Liver (tissue), 9 donors: ENCODE data around the gene SCARB1. TPM values are rescaled to one million over a fixed set of nuclear protein-coding genes. Genes with fewer than 3 reads are reported as not detected.

Experiments used
- DNase-seq: peaks from one replicate; pipeline ENCODE4 v3.0.0-alpha.2; 2017; ENCODE audit warnings: low spot score
- H3K27ac ChIP-seq, 2 donors: one replicate each; pipeline ENCODE4 v1.7.0; 2013; ENCODE audit warnings: inconsistent platforms in 2 of 2, low read length in 2 of 2, control low read depth in 1 of 2, low read depth in 1 of 2, mild to moderate bottlenecking in 1 of 2
- H3K27me3 ChIP-seq, 4 donors: one replicate each; pipeline versions ENCODE4 v1.6.1 to v1.7.0; 2013; ENCODE audit warnings: low read length in 3 of 4, inconsistent platforms in 1 of 4, mild to moderate bottlenecking in 1 of 4, moderate library complexity in 1 of 4; ENCODE audit not compliant: control insufficient read depth in 4 of 4, insufficient read depth in 4 of 4
- H3K36me3 ChIP-seq, 4 donors: one replicate each; pipeline versions ENCODE4 v1.6.1 to v1.7.0; 2013; ENCODE audit warnings: low read length in 3 of 4, mild to moderate bottlenecking in 3 of 4, low read depth in 1 of 4, moderate library complexity in 1 of 4; ENCODE audit not compliant: control insufficient read depth in 4 of 4, insufficient read depth in 3 of 4
- H3K4me1 ChIP-seq, 4 donors: one replicate each; pipeline versions ENCODE4 v1.6.1 to v1.7.0; 2013; ENCODE audit warnings: low read length in 3 of 4, mild to moderate bottlenecking in 3 of 4, moderate library complexity in 1 of 4; ENCODE audit not compliant: control insufficient read depth in 4 of 4, insufficient read depth in 4 of 4
- H3K4me3 ChIP-seq, 3 donors: one replicate each; pipeline versions ENCODE4 v1.6.1 to v1.7.0; 2013; ENCODE audit warnings: low read length in 3 of 3, control low read depth in 1 of 3, low read depth in 1 of 3, mild to moderate bottlenecking in 1 of 3
- H3K9ac ChIP-seq, 2 donors: one replicate each; pipeline ENCODE4 v1.7.0; 2013; ENCODE audit warnings: low read length in 2 of 2, mild to moderate bottlenecking in 2 of 2, moderate library complexity in 2 of 2, control low read depth in 1 of 2, low read depth in 1 of 2
- H3K9me3 ChIP-seq, 4 donors: one replicate each; pipeline versions ENCODE4 v1.6.1 to v1.7.0; 2013; ENCODE audit warnings: low read length in 3 of 4; ENCODE audit not compliant: control insufficient read depth in 4 of 4
- EGR1 ChIP-seq, 2 donors: IDR thresholded peaks; 2 replicates each; pipeline ENCODE4 v1.6.1; 2016 to 2018; ENCODE audit warnings: antibody characterized with exemption in 2 of 2, low read depth in 2 of 2
- FOXA1 ChIP-seq: IDR thresholded peaks from 2 replicates; pipeline ENCODE4 v1.6.1; 2016; ENCODE audit warnings: antibody characterized with exemption
- FOXA2 ChIP-seq: IDR thresholded peaks from 2 replicates; pipeline ENCODE4 v1.6.1; 2016; ENCODE audit warnings: antibody characterized with exemption
- GABPA ChIP-seq, 2 donors: IDR thresholded peaks in 1 of 2; conservative IDR thresholded peaks in 1 of 2; 2 replicates each; pipeline ENCODE4 v1.6.1; 2016; ENCODE audit warnings: antibody characterized with exemption in 2 of 2, mild to moderate bottlenecking in 1 of 2, moderate library complexity in 1 of 2
- HNF4A ChIP-seq, 2 donors: conservative IDR thresholded peaks; 2 replicates each; pipeline ENCODE4 v1.6.1; 2016; ENCODE audit warnings: antibody characterized with exemption in 2 of 2, mild to moderate bottlenecking in 2 of 2
- HNF4G ChIP-seq: IDR thresholded peaks from 2 replicates; pipeline ENCODE4 v1.6.1; 2016; ENCODE audit warnings: antibody characterized with exemption
- JUND ChIP-seq, 2 donors: IDR thresholded peaks; 2 replicates each; pipeline ENCODE4 v1.6.1; 2016; ENCODE audit warnings: antibody characterized with exemption in 2 of 2
- NR2F2 ChIP-seq: IDR thresholded peaks from 2 replicates; pipeline ENCODE4 v1.6.1; 2016; ENCODE audit warnings: antibody characterized with exemption
- RAD21 ChIP-seq, 2 donors: IDR thresholded peaks; 2 replicates each; pipeline ENCODE4 v1.6.1; 2016; ENCODE audit warnings: antibody characterized with exemption in 2 of 2, mild to moderate bottlenecking in 2 of 2
- RXRA ChIP-seq, 2 donors: IDR thresholded peaks; 2 replicates each; pipeline ENCODE4 v1.6.1; 2017 to 2018; ENCODE audit warnings: antibody characterized with exemption in 2 of 2, mild to moderate bottlenecking in 1 of 2
- SP1 ChIP-seq: IDR thresholded peaks from 2 replicates; pipeline ENCODE4 v1.6.1; 2018; ENCODE audit warnings: antibody characterized with exemption, mild to moderate bottlenecking
- TAF1 ChIP-seq: conservative IDR thresholded peaks from 2 replicates; pipeline ENCODE4 v1.6.1; 2016; ENCODE audit warnings: antibody characterized with exemption, mild to moderate bottlenecking
- YY1 ChIP-seq: IDR thresholded peaks from 2 replicates; pipeline ENCODE4 v1.6.1; 2016; ENCODE audit warnings: antibody characterized with exemption, mild to moderate bottlenecking
- WGBS: extraction: QIAGEN DNeasy Blood & Tissue Kit; methylation state at CpG from one replicate; pipeline ENCODE4 v1.1.7; 2013; 5-methylcytosine and 5-hydroxymethylcytosine counted together
- polyA plus RNA-seq, 2 donors: library from polyadenylated mRNA; stranded (reverse) in 1 of 2; unstranded in 1 of 2; fragments of 200-250 nt in 1 of 2; fragments of >200 nt in 1 of 2; fragmentation: Nextera tagmentation in 1 of 2; extraction: Ambion mirVana in 1 of 2; gene quantifications; one replicate each; pipeline versions ENCODE4 v1.2.1 to v1.2.3, GENCODE V29; 2013 to 2015
- total RNA-seq, 2 donors: library from RNA; depleted of rRNA; stranded (reverse); fragments of >200 nt; gene quantifications; one replicate each; pipeline ENCODE4 v1.2.3, GENCODE V29; 2014
- TF ChIP-seq, protein P1 (sequence below): IDR thresholded peaks from 2 replicates; pipeline ENCODE4 v1.6.1; 2016; ENCODE audit warnings: antibody characterized with exemption
- TF ChIP-seq, protein P2 (sequence below): IDR thresholded peaks from 2 replicates; pipeline ENCODE4 v1.6.1; 2016; ENCODE audit warnings: antibody characterized with exemption
- TF ChIP-seq, protein P3 (sequence below): IDR thresholded peaks from 2 replicates; pipeline ENCODE4 v1.6.1; 2016; ENCODE audit warnings: antibody characterized with exemption, mild to moderate bottlenecking
- TF ChIP-seq, protein P4 (sequence below): fragments of 150-350 bp; IDR thresholded peaks from 2 replicates; pipeline ENCODE4 v1.5.1; 2017; ENCODE audit warnings: improper control_type of control experiment, low read depth, low read length; ENCODE audit not compliant: missing input control
- TF ChIP-seq, protein P5 (sequence below): IDR thresholded peaks from 2 replicates; pipeline ENCODE4 v1.6.1; 2016; ENCODE audit warnings: antibody characterized with exemption
- donor health status: healthy.
- donor health status: healthy.
- donor health status: healthy.
- donor health status: healthy.
- donor health status: healthy.

The SCARB1 gene
- total and polyA plus RNA-seq, 4 donors, result 85.3 to 289 (median 141) TPM

DNA sequence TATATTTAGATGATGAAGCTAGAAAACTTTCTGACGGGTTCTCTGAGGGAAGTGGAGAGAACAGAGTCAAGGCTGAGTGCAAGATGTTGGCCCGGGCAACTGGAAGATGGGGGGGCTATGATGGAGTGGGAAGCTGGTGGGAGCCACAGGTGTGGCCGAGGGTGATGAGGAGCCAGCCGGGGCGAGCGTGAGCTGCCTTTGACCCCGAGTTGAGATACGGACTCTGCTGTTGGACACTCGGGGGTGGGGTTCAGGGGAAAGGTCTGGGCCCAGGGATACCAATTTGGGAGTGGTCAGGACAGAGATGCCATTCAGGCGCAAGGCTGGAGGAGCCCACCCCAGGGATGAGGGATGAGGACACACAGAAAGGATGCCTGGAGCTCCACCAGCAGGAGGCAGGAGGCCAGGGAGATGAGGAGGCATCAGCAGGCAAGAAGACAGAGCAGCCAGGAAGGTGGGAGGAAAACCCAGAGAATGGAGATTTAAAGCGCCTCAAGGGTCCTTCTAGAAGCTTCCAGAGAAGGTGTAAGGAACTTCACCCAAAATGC is 9.0 kb downstream of the SCARB1 start:
- DNase-seq, result no peak
- H3K4me3 ChIP-seq, result no peak overlapping the region
- TF ChIP-seq, protein P1, sequence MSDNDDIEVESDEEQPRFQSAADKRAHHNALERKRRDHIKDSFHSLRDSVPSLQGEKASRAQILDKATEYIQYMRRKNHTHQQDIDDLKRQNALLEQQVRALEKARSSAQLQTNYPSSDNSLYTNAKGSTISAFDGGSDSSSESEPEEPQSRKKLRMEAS, result no peak
- H3K27ac ChIP-seq, result peak overlapping the region; percentile 82 to 96
- H3K27me3 ChIP-seq, result no peaks in the 10 kb centered on the region
- no peaks in the 10 kb centered on the region for H3K9me3 ChIP-seq
- H3K36me3 ChIP-seq, result peaks cover 0 to 2% (median 0%) of the 10 kb centered on the region in 4 donors
- peaks cover 32 to 72% (median 64%) of the 10 kb centered on the region in 4 donors for H3K4me1 ChIP-seq
- H3K9ac ChIP-seq, result peak overlapping the region in 1 of 2 donors; percentile 82
- 80% methylated on average over 11 of the region's 11 CpGs for WGBS

DNA sequence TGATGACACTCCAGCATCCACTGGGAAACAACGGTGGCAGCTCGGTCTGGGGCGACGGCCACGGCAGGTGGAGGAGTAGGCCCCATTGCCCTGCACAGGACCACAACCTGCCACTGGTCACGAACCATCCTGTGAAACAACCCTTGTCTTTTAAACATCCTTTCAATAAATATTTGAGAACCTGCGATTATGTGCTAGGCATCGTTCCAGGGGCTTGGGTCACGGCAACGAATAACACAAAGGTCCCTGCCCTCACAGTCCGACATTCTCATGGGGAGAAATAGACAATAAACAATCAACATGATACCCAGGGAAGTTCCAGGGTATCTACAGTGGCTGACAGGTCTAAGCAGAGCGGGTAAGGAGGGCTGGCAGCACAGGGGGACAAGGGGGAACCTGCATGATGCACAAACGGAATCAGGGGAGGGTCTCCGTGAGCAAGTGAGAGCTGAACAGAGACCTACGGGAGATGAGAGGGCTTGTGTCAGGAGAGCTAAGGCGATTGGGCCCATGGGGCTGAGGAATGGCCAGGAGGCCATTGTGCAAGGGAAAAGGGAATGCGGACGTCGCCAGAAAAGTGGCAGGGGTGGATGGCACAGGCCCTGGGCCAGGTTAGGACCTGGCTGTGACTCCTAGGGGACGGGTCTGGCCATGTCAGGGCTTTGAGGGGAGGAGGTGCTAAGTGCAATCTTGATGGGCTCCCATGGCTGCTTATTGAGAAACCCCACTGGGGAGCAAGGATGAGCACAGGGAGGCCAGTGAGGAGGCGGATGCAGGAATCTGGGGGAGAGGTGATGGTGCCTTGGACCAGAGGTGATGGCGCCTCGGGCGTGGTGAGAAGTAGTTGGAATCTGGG is 9.7 kb downstream of the SCARB1 start:
- no peaks in the 10 kb centered on the region for H3K27me3 ChIP-seq
- peak overlapping the region in 1 of 2 donors; percentile 55 for H3K9ac ChIP-seq
- peak in 1 of 2 donors; percentile 61 for TF ChIP-seq JUND (IDR thresholded peaks at IDR 0.05)
- TF ChIP-seq HNF4G, result no peak
- TF ChIP-seq, protein P2, sequence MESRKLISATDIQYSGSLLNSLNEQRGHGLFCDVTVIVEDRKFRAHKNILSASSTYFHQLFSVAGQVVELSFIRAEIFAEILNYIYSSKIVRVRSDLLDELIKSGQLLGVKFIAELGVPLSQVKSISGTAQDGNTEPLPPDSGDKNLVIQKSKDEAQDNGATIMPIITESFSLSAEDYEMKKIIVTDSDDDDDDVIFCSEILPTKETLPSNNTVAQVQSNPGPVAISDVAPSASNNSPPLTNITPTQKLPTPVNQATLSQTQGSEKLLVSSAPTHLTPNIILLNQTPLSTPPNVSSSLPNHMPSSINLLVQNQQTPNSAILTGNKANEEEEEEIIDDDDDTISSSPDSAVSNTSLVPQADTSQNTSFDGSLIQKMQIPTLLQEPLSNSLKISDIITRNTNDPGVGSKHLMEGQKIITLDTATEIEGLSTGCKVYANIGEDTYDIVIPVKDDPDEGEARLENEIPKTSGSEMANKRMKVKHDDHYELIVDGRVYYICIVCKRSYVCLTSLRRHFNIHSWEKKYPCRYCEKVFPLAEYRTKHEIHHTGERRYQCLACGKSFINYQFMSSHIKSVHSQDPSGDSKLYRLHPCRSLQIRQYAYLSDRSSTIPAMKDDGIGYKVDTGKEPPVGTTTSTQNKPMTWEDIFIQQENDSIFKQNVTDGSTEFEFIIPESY, result peak; percentile 57
- TF ChIP-seq, protein P3, sequence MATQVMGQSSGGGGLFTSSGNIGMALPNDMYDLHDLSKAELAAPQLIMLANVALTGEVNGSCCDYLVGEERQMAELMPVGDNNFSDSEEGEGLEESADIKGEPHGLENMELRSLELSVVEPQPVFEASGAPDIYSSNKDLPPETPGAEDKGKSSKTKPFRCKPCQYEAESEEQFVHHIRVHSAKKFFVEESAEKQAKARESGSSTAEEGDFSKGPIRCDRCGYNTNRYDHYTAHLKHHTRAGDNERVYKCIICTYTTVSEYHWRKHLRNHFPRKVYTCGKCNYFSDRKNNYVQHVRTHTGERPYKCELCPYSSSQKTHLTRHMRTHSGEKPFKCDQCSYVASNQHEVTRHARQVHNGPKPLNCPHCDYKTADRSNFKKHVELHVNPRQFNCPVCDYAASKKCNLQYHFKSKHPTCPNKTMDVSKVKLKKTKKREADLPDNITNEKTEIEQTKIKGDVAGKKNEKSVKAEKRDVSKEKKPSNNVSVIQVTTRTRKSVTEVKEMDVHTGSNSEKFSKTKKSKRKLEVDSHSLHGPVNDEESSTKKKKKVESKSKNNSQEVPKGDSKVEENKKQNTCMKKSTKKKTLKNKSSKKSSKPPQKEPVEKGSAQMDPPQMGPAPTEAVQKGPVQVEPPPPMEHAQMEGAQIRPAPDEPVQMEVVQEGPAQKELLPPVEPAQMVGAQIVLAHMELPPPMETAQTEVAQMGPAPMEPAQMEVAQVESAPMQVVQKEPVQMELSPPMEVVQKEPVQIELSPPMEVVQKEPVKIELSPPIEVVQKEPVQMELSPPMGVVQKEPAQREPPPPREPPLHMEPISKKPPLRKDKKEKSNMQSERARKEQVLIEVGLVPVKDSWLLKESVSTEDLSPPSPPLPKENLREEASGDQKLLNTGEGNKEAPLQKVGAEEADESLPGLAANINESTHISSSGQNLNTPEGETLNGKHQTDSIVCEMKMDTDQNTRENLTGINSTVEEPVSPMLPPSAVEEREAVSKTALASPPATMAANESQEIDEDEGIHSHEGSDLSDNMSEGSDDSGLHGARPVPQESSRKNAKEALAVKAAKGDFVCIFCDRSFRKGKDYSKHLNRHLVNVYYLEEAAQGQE, result no peak
- peak; percentile 26 to 55 for TF ChIP-seq RAD21 (IDR thresholded peaks at IDR 0.05)
- no peak for TF ChIP-seq TAF1
- peak; percentile 63 for TF ChIP-seq FOXA1
- TF ChIP-seq EGR1 (IDR thresholded peaks at IDR 0.05; ENCODE audit: low read depth in 2 of 2), result no peak
- peak; percentile 78 to 85 for TF ChIP-seq HNF4A (conservative IDR thresholded peaks at IDR 0.05)
- TF ChIP-seq, protein P4, sequence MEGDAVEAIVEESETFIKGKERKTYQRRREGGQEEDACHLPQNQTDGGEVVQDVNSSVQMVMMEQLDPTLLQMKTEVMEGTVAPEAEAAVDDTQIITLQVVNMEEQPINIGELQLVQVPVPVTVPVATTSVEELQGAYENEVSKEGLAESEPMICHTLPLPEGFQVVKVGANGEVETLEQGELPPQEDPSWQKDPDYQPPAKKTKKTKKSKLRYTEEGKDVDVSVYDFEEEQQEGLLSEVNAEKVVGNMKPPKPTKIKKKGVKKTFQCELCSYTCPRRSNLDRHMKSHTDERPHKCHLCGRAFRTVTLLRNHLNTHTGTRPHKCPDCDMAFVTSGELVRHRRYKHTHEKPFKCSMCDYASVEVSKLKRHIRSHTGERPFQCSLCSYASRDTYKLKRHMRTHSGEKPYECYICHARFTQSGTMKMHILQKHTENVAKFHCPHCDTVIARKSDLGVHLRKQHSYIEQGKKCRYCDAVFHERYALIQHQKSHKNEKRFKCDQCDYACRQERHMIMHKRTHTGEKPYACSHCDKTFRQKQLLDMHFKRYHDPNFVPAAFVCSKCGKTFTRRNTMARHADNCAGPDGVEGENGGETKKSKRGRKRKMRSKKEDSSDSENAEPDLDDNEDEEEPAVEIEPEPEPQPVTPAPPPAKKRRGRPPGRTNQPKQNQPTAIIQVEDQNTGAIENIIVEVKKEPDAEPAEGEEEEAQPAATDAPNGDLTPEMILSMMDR, result no peak
- TF ChIP-seq FOXA2, result peak; percentile 68
- no peak for TF ChIP-seq NR2F2
- TF ChIP-seq RXRA (IDR thresholded peaks at IDR 0.05), result peak; percentile 99
- TF ChIP-seq, protein P1, result peak; percentile 83
- peak; percentile 88 for TF ChIP-seq YY1
- TF ChIP-seq GABPA (IDR thresholded peaks at IDR 0.05 in 1 of 2, conservative IDR thresholded peaks at IDR 0.05 in 1 of 2), result no peak
- TF ChIP-seq, protein P5, sequence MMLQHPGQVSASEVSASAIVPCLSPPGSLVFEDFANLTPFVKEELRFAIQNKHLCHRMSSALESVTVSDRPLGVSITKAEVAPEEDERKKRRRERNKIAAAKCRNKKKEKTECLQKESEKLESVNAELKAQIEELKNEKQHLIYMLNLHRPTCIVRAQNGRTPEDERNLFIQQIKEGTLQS, result no peak
- peak; percentile 79 for TF ChIP-seq SP1
- peaks cover 0 to 2% (median 0%) of the 10 kb centered on the region in 4 donors for H3K36me3 ChIP-seq
- WGBS, result 46% methylated on average over 24 of the region's 24 CpGs
- H3K4me1 ChIP-seq, result peaks cover 32 to 79% (median 64%) of the 10 kb centered on the region in 4 donors
- H3K27ac ChIP-seq, result peak overlapping the region; percentile 82 to 96
- H3K9me3 ChIP-seq, result no peaks in the 10 kb centered on the region
- no peak for DNase-seq
- H3K4me3 ChIP-seq, result peak overlapping the region in 1 of 3 donors; percentile 16
